Glomerular visceral epithelial cell (primary cell): Measurements from ENCODE around the gene VPS26C.
"Not testable (repeated sequence)": the region's sequence is repeated elsewhere in the genome, so short reads cannot be mapped to it uniquely, and the experiment has no call there.

Source experiments
- DNase-seq: peaks from one replicate; pipeline ENCODE4 v3.0.0-alpha.2; 2016; ENCODE audit errors: extremely low spot score

Gene VPS26C

GRCh38 chr21:37230632-37231248 is 36.4 kb downstream of the VPS26C start:
- DNase-seq: no peak

DNA sequence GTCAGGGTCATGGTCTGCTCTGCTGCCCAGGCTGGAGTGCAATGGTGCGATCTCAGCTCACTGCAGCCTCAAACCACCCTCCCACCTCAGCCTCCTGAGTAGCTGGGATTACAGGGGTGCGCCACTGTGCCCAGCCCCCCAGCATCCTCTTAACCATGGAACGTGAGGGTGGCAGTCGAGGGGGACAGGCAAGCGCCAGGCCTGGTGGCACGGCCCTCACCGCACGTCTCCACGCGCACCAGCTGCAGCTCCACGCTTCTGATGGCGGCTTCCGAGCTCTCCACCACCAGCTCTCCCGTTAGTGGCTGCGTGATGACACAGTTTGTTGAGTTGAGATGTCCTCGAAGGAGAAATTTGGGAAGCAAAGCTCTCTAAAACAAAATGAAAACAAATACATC is 39.1 kb downstream of the VPS26C start:
- no peak for DNase-seq

GRCh38 chr21:37227071-37228002 is 39.8 kb downstream of the VPS26C start:
- no peak for DNase-seq

DNA sequence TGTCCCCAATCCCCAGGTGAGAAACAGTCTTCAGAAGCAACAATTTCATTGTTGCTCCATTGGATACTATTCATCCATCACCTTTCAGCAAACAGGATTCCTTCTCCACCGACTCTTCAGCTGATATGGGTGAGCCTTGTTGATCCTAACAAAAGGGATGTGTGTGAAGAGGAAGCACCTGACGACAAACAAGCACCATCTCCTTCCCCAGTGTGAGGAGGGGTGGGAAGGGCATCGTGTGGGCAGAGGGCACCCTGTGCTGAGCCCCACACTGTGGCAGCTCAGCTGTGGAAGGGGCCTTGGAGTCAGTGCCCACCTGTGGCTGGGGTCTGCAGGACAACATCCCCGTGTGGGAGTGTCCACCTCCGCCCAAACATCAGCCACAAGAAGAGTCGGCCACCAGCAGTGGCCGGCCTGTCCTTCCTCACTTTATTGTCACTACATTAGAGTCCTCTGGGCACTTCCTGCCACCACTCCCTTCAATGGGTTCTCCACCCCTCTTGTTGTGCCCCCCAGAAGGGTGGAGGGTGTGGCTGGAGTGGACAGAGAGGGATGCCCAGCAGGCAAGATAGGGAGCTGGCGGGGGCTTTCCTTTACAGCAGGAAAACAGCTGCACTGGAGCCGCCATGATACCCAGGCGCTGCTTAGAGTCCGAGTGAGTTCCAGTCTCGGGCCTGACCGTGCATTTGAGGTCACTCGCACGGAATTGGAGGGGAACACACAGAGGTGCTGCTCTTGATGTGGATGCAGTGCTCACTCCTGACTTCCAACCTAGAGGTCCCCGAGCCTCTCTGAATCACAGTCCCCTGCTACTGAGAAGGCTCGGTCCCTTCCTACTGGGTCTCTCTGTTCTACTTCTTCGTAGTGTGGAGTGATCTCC is 40.9 kb downstream of the VPS26C start:
- DNase-seq: no peak

- DNase-seq: no peak
Measured at GRCh38 chr21:37224861-37225839, 42.0 kb downstream of the VPS26C start.

- no peak for DNase-seq
Measured at GRCh38 chr21:37223804-37224345, 43.3 kb downstream of the VPS26C start.

- not testable (repeated sequence) for DNase-seq
Measured at GRCh38 chr21:37222248-37222647, 44.9 kb downstream of the VPS26C start.

DNA sequence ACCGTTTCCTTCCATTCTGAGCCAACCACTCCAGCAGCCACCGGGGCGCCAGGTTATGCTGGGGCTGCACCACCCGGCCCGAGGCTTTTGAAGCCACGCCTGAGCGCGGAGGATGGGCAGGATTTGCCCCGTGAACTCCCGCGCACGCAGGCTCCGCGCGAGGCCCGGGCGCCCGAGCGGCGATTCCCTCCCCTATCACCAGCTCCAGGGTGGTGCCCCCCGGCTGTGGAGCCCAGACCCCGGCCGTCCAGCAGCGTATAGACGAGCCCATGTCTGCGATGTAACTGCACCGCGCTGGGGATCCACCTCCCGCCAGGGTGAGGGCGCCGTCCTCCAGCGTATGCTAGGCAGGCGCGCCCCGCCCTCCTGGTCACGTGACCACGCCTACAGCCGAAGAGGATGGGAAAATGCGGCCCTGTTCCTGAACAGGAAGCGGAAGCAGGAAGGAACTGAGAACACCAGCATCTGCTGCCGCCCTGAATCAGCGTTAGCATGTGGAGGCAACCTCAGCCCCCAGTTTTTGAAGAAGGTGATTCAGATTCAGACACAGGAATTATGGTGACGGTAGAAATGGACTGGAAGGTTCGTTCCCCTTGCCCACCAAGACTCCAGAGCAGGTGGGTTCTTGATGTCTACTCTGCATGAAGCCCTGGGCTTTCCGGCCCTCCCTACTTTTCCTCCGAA is 46.0 kb downstream of the VPS26C start:
- DNase-seq: peak; percentile 89

GRCh38 chr21:37220433-37220980 is 46.6 kb downstream of the VPS26C start:
- DNase-seq: no peak

- DNase-seq: no peak
Measured at GRCh38 chr21:37219761-37220432, 47.2 kb downstream of the VPS26C start.

DNA sequence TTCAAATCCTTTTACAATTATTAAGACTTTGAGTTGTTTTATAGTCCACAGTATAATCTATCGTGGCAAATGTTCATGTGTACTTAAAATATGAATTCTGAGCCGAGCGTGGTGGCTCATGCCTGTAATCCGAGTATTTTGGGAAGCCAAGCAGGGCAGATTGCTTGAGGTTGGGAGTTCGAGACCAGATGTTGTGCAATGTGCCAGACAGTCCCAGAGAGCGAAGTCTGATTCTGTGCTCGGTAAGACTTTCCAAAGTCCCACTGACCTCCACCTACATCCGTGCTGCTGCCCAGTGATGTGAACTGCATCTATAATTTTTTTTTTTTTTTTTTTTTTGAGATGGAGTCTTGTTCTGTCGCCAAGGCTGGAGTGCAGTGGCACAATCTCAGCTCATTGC is 52.2 kb downstream of the VPS26C start:
- DNase-seq: no peak

DNA sequence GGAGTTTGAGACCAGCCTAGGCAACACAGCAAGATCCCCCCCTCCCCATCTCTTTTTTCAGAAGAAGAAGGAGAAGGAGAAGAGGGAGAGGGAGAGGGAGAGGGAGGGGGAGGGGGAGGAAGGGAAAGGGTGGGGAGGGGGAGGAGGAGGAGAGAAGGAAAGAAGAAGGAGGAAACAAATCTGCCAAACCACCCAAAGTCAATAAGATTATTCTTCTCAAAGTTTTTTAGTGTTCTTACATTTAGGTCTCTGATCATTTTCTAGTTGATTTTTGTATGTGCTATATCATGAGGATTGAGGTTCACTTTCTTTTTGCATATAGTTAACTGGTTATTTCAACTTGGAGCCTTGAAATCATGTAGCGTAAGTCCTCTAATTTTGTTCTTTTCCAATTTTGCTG is 56.3 kb downstream of the VPS26C start:
- no peak for DNase-seq

- no peak for DNase-seq
Measured at GRCh38 chr21:37210130-37210529, 57.0 kb downstream of the VPS26C start.

DNA sequence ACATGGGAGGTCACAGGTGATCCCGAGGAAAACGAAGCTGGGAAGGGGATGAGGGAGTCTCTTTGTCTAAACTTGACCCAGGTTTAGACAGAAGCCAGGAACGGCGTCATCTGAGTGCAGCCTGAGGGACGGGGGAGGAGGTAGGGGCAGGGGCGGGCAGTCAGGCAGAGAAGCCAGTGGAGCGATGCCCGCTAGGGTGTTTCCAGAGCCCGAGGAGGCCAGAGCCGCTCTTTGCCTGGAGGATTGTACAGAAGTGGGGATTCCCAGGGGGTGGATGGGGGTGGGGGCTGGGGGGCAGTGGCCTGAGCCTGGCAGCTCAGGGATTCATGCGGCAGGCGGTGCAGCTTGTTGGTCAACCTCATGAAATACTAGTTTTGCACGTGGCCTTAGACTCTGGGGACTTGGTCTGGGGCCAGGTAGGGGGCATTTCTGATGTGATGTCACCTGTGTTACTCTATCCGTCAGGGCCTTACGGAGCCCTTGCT is 58.4 kb downstream of the VPS26C start:
- peak; percentile 85 for DNase-seq

- no peak for DNase-seq
Measured at GRCh38 chr21:37208056-37208721, 58.9 kb downstream of the VPS26C start.

- peak; percentile 51 for DNase-seq
Measured at GRCh38 chr21:37207441-37208009, 59.6 kb downstream of the VPS26C start.

DNA sequence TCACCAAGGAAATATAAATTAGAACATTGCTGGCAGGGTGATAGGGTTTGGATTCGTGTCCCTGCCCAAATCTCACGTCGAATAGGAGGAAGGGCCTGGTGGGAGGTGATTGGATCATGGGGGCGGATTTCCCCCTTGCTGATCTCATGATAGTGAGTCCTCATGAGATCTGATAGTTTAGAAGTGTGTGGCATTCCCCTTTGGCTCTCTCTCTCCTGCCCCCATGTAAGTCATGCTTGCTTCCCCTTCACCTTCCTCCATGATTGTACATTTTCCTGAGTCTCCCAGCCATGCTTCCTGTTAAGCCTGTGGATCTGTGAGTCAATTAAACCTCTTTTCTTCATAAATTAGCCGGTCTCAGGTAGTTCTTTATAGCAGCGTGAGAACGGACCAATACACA is 60.6 kb downstream of the VPS26C start:
- no peak for DNase-seq

GRCh38 chr21:37204580-37204979 is 62.6 kb downstream of the VPS26C start:
- DNase-seq: no peak
